ENCODE measurements around the gene CD164L2.

CD164L2 gene

DNA sequence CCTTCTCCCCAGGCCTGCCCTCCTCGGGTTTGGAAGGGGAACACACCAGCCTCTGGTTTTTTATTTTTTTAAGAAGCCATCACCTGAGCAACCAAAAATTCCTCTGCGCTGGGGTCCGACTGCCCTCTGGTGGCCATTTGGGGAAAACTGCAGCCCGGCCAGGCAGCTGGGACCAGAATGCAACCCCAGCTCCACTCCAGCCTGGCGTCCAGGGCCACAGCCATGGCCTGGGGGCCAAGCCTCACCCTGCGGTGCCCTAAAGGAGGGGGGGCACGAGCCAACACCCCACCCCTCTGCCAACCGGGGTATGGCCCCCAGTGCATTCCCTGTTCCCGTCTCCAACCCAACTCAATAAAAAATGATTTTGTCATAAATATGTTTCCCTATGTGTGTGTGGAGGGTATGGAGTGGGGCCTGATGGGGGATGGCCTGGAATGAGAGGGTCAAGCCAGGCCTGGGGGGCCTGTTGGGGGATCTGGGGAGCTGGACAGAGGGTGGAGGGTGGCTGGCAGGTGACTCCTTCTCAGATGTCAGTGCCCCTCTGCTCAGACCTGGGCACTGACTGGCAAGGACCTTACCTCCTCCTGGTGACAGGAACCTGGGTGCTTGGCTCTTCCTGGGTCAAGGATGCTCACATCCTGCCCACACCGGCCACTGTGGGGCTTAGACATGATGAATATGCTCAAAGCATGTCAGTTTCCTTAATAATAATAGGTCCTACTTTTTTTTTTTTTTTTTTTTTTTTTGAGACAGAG is 12.5 kb upstream of the CD164L2 start (continued):
- TF ChIP-seq ZNF274 (IDR thresholded peaks at IDR 0.05; ENCODE audit: low read length) (no peak), ZNF274 (tag by site-specific recombination; IDR thresholded peaks at IDR 0.05; ENCODE audit: borderline replicate concordance) (no peak), ZNF341 (tag by site-specific recombination; IDR thresholded peaks at IDR 0.05; ENCODE audit: low read depth) (no peak), ZNF600 (tag by site-specific recombination; IDR thresholded peaks at IDR 0.05) (peak; percentile 86), ZBTB1 (tag by site-specific recombination; IDR thresholded peaks at IDR 0.05) (no peak), ZBTB8A (tag by site-specific recombination; IDR thresholded peaks at IDR 0.05) (0 out of 2 replicates have a peak, but pooled peaks have one; percentile 26), IKZF3 (tag by site-specific recombination; IDR thresholded peaks at IDR 0.05) (no peak), ZNF501 (tag by site-specific recombination; IDR thresholded peaks at IDR 0.05) (no peak), SALL2 (tag by site-specific recombination; IDR thresholded peaks at IDR 0.05; ENCODE audit: borderline replicate concordance) (no peak), ZNF837 (tag by site-specific recombination; IDR thresholded peaks at IDR 0.05) (no peak), TCF7L2 (IDR thresholded peaks at IDR 0.05; ENCODE audit: borderline replicate concordance, low read depth, low read length) (no peak), ZNF585B (tag by site-specific recombination; IDR thresholded peaks at IDR 0.05) (no peak)

DNA sequence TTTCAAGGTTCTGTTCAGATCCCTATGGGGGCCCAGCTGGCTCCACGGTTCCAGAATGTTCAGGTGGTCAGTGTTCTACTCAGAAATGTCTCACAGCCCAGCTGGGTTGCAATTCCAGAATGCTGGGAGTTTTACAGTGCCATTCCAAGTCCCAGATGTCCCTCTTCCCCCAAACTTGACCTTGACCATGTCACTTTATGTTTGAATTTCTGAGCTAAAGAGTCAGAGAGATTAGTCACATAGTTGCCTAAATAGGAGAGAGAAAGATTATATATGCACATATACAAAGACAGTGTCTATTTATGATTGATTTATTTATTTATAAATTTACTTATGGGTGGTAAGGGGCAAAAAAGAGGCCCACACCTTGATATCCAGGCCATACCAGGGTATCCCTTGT is 11.8 kb upstream of the CD164L2 start:
- CTCF ChIA-PET, result interaction anchor here (0.5 to 7.4 kb wide), 34 partner anchors 9 to 398 kb away, joined by 3 to 202 read pairs (median 4); partner anchors contain the start of genes AHDC1, FCN3, MAP3K6 and SYTL1
- H3K4me3 ChIP-seq (ENCODE audit: low read depth, low read length), result no peak overlapping the region
- H3K9me3 ChIP-seq (ENCODE audit: control insufficient read depth, insufficient read depth, low read depth, low read length), result no peaks in the 10 kb centered on the region
- H3K27ac ChIP-seq (ENCODE audit: extremely low read depth, low read depth, low read length), result no peak overlapping the region
- H3K36me3 ChIP-seq (ENCODE audit: control insufficient read depth in 2 of 2, insufficient read depth in 1 of 2, low read length in 2 of 2), result no peaks in the 10 kb centered on the region
- POLR2A ChIA-PET, result interaction anchor here (1.0 to 1.7 kb wide), 3 partner anchors 30 to 209 kb away, joined by 4 to 7 read pairs (median 5); partner anchors contain the start of gene AHDC1
- TF ChIP-seq ZNF335 (tag by site-specific recombination; conservative IDR thresholded peaks at IDR 0.05), result no peak
- no peak for TF ChIP-seq KLF8 (tag by site-specific recombination; IDR thresholded peaks at IDR 0.05)
- no peak for TF ChIP-seq ZNF776 (tag by site-specific recombination; IDR thresholded peaks at IDR 0.05; ENCODE audit: borderline replicate concordance)
- no peaks in the 10 kb centered on the region for H3K4me1 ChIP-seq (ENCODE audit: control insufficient read depth, insufficient read depth, low read length)

DNA sequence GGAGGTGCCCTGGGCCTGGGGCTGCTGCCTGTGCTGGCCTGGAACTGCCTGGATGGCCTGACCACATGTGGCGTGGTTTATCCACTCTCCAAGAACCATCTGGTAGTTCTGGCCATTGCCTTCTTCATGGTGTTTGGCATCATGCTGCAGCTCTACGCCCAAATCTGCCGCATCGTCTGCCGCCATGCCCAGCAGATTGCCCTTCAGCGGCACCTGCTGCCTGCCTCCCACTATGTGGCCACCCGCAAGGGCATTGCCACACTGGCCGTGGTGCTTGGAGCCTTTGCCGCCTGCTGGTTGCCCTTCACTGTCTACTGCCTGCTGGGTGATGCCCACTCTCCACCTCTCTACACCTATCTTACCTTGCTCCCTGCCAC is 11.1 kb upstream of the CD164L2 start:
- ChIA-PET POLR2A (interaction anchor here (1.0 to 1.7 kb wide), 2 partner anchors 29 to 96 kb away, joined by 4 to 5 read pairs; no protein-coding TSS in a partner anchor), CTCF (interaction anchor here (0.5 to 7.4 kb wide), 29 partner anchors 10 to 397 kb away, joined by 3 to 202 read pairs (median 4); partner anchors contain the start of genes AHDC1, FCN3, MAP3K6 and SYTL1)
- Histone ChIP-seq H3K36me3 (ENCODE audit: control insufficient read depth in 2 of 2, insufficient read depth in 1 of 2, low read length in 2 of 2) (no peaks in the 10 kb centered on the region), H3K4me3 (ENCODE audit: low read depth, low read length) (no peak overlapping the region), H3K27ac (ENCODE audit: extremely low read depth, low read depth, low read length) (no peak overlapping the region), H3K4me1 (ENCODE audit: control insufficient read depth, insufficient read depth, low read length) (no peaks in the 10 kb centered on the region), H3K9me3 (ENCODE audit: control insufficient read depth, insufficient read depth, low read depth, low read length) (no peaks in the 10 kb centered on the region)
- TF ChIP-seq, protein P1, sequence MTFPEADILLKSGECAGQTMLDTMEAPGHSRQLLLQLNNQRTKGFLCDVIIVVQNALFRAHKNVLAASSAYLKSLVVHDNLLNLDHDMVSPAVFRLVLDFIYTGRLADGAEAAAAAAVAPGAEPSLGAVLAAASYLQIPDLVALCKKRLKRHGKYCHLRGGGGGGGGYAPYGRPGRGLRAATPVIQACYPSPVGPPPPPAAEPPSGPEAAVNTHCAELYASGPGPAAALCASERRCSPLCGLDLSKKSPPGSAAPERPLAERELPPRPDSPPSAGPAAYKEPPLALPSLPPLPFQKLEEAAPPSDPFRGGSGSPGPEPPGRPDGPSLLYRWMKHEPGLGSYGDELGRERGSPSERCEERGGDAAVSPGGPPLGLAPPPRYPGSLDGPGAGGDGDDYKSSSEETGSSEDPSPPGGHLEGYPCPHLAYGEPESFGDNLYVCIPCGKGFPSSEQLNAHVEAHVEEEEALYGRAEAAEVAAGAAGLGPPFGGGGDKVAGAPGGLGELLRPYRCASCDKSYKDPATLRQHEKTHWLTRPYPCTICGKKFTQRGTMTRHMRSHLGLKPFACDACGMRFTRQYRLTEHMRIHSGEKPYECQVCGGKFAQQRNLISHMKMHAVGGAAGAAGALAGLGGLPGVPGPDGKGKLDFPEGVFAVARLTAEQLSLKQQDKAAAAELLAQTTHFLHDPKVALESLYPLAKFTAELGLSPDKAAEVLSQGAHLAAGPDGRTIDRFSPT (tag by site-specific recombination; IDR thresholded peaks at IDR 0.05), result peak; percentile 51; the same call in 1 of the 2 replicates
- no peak for TF ChIP-seq ZNF140 (tag by site-specific recombination; IDR thresholded peaks at IDR 0.05)

DNA sequence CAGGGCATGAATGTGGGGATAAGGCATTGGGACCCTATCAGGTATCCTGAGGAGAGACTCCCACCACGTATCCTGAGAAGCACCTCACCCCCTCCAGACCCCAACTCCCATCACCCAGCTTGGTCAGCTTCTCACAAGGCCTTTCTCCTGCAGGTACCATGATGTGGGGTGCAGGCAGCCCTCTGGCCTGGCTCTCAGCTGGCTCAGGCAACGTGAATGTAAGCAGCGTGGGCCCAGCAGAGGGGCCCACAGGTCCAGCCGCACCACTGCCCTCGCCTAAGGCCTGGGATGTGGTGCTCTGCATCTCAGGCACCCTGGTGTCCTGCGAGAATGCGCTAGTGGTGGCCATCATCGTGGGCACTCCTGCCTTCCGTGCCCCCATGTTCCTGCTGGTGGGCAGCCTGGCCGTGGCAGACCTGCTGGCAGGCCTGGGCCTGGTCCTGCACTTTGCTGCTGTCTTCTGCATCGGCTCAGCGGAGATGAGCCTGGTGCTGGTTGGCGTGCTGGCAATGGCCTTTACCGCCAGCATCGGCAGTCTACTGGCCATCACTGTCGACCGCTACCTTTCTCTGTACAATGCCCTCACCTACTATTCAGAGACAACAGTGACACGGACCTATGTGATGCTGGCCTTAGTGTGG is 10.6 kb upstream of the CD164L2 start:
- Histone ChIP-seq H3K9me3 (ENCODE audit: control insufficient read depth, insufficient read depth, low read depth, low read length) (no peaks in the 10 kb centered on the region), H3K4me3 (ENCODE audit: low read depth, low read length) (no peak overlapping the region), H3K27ac (ENCODE audit: extremely low read depth, low read depth, low read length) (no peak overlapping the region), H3K4me1 (ENCODE audit: control insufficient read depth, insufficient read depth, low read length) (no peaks in the 10 kb centered on the region), H3K36me3 (ENCODE audit: control insufficient read depth in 2 of 2, insufficient read depth in 1 of 2, low read length in 2 of 2) (no peaks in the 10 kb centered on the region)
- POLR2A ChIA-PET, result no interaction called here
- CTCF ChIA-PET, result interaction anchor here (1.0 to 7.4 kb wide), 11 partner anchors 37 to 397 kb away, joined by 3 to 202 read pairs (median 6); partner anchors contain the start of gene AHDC1
- TF ChIP-seq, protein P2, sequence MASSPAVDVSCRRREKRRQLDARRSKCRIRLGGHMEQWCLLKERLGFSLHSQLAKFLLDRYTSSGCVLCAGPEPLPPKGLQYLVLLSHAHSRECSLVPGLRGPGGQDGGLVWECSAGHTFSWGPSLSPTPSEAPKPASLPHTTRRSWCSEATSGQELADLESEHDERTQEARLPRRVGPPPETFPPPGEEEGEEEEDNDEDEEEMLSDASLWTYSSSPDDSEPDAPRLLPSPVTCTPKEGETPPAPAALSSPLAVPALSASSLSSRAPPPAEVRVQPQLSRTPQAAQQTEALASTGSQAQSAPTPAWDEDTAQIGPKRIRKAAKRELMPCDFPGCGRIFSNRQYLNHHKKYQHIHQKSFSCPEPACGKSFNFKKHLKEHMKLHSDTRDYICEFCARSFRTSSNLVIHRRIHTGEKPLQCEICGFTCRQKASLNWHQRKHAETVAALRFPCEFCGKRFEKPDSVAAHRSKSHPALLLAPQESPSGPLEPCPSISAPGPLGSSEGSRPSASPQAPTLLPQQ (tag by site-specific recombination; IDR thresholded peaks at IDR 0.05), result peak; percentile 37; the same call in 1 of the 2 replicates
- TF ChIP-seq, protein P3, sequence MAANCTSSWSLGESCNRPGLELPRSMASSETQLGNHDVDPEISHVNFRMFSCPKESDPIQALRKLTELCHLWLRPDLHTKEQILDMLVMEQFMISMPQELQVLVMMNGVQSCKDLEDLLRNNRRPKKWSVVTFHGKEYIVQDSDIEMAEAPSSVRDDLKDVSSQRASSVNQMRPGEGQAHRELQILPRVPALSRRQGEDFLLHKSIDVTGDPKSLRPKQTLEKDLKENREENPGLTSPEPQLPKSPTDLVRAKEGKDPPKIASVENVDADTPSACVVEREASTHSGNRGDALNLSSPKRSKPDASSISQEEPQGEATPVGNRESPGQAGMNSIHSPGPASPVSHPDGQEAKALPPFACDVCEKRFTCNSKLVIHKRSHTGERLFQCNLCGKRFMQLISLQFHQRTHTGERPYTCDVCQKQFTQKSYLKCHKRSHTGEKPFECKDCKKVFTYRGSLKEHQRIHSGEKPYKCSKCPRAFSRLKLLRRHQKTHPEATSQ (tag by site-specific recombination; IDR thresholded peaks at IDR 0.05), result no peak
- peak; percentile 89; the same call in 1 of the 2 replicates for TF ChIP-seq ZFP69B (tag by site-specific recombination; IDR thresholded peaks at IDR 0.05)

All from HEK293 (cell line).